Measurements from ENCODE around the gene CFL1.

The CFL1 gene

DNA sequence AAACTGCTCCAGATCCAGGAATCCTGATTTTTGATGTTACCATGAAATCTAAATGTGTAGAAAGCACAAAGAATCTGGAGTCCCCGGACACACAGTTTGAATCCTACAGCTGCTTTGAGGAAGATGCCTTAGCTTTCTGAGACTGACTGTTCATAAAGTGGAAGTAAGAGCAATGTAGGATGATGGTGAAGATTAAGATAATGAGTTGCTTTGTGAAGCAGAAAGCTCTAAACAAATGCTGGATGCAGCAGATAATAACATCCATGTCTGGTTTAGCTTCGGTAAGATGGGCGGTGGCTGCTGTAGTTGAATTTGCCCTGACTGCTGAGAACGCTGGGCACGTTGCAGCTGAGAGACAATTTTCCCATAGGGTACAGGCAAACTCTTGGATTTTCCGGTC is 51.0 kb downstream of the CFL1 start:
- no peak for DNase-seq (ENCODE audit: low spot score)
- FAIRE-seq, result no peak

Measured in RCC 7860 (cell line).